HCT116 (cell line): ENCODE data around the gene ABCB8. TPM values are rescaled to one million over a fixed set of nuclear protein-coding genes. Genes with fewer than 3 reads are reported as not detected.

Source experiments
- ATAC-seq: fragments of 200-7000 bp; cut with Tn5 transposase; 2 replicates; pipeline ENCODE4 v1.9.1; 2020; ENCODE audit warnings: mild to moderate bottlenecking, moderate library complexity
- BruUV-seq: library from RNA; stranded (reverse); fragments of 400-500 nt; replicated peaks from 2 replicates; lab custom pipeline; 2021; lab: Mats Ljungman, UMichigan
- CTCF ChIA-PET: fragments of 300-600 bp; sonication (Branson Sonifier 250); formaldehyde crosslinking; loops from one replicate; lab custom pipeline; 2021; ENCODE audit warnings: antibody characterized with exemption; lab: Charles Lee
- POLR2A ChIA-PET: fragments of 300-600, 350-600 bp; sonication (Branson Sonifier 250); formaldehyde crosslinking; loops from one replicate; lab custom pipeline; 2021; ENCODE audit warnings: antibody characterized with exemption; lab: Charles Lee
- RAD21 ChIA-PET, 2 experiments: fragments of 300-600 bp; sonication (Branson Sonifier 250); formaldehyde crosslinking; loops; one replicate each; lab custom pipeline; 2023; ENCODE audit warnings: low total read pairs in 2 of 2; ENCODE audit not compliant: uncharacterized antibody in 2 of 2, unreplicated experiment in 2 of 2, low non-redundant PET in 1 of 2; lab: Charles Lee
- DNase-seq: peaks from one replicate; pipeline ENCODE4 v3.0.0-alpha.2; 2010; ENCODE audit warnings: low read depth, low spot score
- H2AFZ ChIP-seq: fragments of 200-600 bp; shearing (Covaris generic), sonication (generic); 2 replicates; pipeline ENCODE4 v1.6.1; 2017; ENCODE audit warnings: low read depth, mixed run types, mixed read lengths, antibody characterized with exemption, low read length; ENCODE audit not compliant: poor library complexity, severe bottlenecking
- H3K27ac ChIP-seq: 2 replicates; pipeline ENCODE4 v1.5.1; 2012; ENCODE audit warnings: low read depth, low read length
- H3K27me3 ChIP-seq: fragments of 200-600 bp; sonication (generic); 2 replicates; pipeline ENCODE4 v1.6.1; 2016; ENCODE audit warnings: mixed run types, low read length, mixed read lengths; ENCODE audit not compliant: insufficient read depth
- H3K36me3 ChIP-seq, 2 experiments: fragments of 200-500 bp in 1 of 2; fragments of 200-600 bp in 1 of 2; sonication (Bioruptor generic) in 1 of 2; sonication (generic) in 1 of 2; 2 replicates each; pipeline versions ENCODE4 v1.5.1 to v1.6.1; 2014 to 2016; ENCODE audit warnings: low read length in 2 of 2, inconsistent platforms in 1 of 2, mixed read lengths in 1 of 2, mixed run types in 1 of 2; ENCODE audit not compliant: insufficient read depth in 2 of 2, control insufficient read depth in 1 of 2
- H3K4me1 ChIP-seq, 2 experiments: fragments of 200-600 bp in 1 of 2; sonication (generic) in 1 of 2; 2 replicates each; pipeline versions ENCODE4 v1.5.1 to v1.6.1; 2012 to 2017; ENCODE audit warnings: low read length in 2 of 2, inconsistent platforms in 1 of 2, mild to moderate bottlenecking in 1 of 2, mixed read lengths in 1 of 2, mixed run types in 1 of 2, moderate library complexity in 1 of 2; ENCODE audit not compliant: insufficient read depth in 2 of 2, control insufficient read depth in 1 of 2
- H3K4me2 ChIP-seq: fragments of 200-600 bp; sonication (generic); 2 replicates; pipeline ENCODE4 v1.6.1; 2017; ENCODE audit warnings: mixed run types, low read length, mixed read lengths
- H3K4me3 ChIP-seq, 2 experiments: fragments of 200-600 bp in 1 of 2; sonication (generic) in 1 of 2; replicated peaks in 1 of 2; 2 replicates each; pipeline ENCODE4 v1.5.1; 2011 to 2016; ENCODE audit warnings: low read length in 2 of 2, control low read depth in 1 of 2, low read depth in 1 of 2, mild to moderate bottlenecking in 1 of 2, mixed read lengths in 1 of 2, mixed run types in 1 of 2
- H3K79me2 ChIP-seq: fragments of 200-600 bp; sonication (generic); 2 replicates; pipeline ENCODE4 v1.6.1; 2017; ENCODE audit warnings: mild to moderate bottlenecking, mixed run types, low read length, moderate library complexity, mixed read lengths; ENCODE audit not compliant: insufficient read depth
- H3K9ac ChIP-seq: fragments of 200-600 bp; sonication (generic); 2 replicates; pipeline ENCODE4 v1.6.1; 2016; ENCODE audit warnings: low read length, mixed read lengths
- H3K9me2 ChIP-seq: fragments of 200-600 bp; sonication (generic), shearing (Covaris generic); 2 replicates; pipeline ENCODE4 v1.6.1; 2017; ENCODE audit warnings: mixed run types, mild to moderate bottlenecking, moderate library complexity; ENCODE audit not compliant: insufficient read depth
- H3K9me3 ChIP-seq, 2 experiments: fragments of 200-500 bp in 1 of 2; fragments of 200-600 bp in 1 of 2; sonication (Bioruptor generic) in 1 of 2; sonication (generic) in 1 of 2; 2 replicates each; pipeline ENCODE4 v1.6.1; 2014 to 2017; ENCODE audit warnings: low read length in 2 of 2, mixed read lengths in 2 of 2, inconsistent platforms in 1 of 2, low read depth in 1 of 2, mild to moderate bottlenecking in 1 of 2, mixed run types in 1 of 2, moderate library complexity in 1 of 2; ENCODE audit not compliant: control insufficient read depth in 1 of 2, insufficient read depth in 1 of 2
- H4K20me1 ChIP-seq: fragments of 200-600 bp; sonication (generic), shearing (Covaris generic); 2 replicates; pipeline ENCODE4 v1.6.1; 2017; ENCODE audit warnings: mixed run types, mild to moderate bottlenecking, moderate library complexity; ENCODE audit not compliant: insufficient read depth
- ELF1 ChIP-seq: IDR thresholded peaks from 2 replicates; pipeline ENCODE4 v1.6.1; 2012; ENCODE audit warnings: low read depth, borderline replicate concordance
- ZNF274 ChIP-seq: fragments of 200-500 bp; sonication (Bioruptor generic); IDR thresholded peaks from 2 replicates; pipeline ENCODE4 v1.6.1; 2014; ENCODE audit warnings: mild to moderate bottlenecking, low read depth, low read length, inconsistent platforms
- intact Hi-C: fragments of 100-400 bp; cut with micrococcal nuclease; formaldehyde crosslinking; loops from 2 replicates; pipeline ENCODE4 v1.10.0; 2022
- total RNA-seq: library from RNA; stranded (reverse); gene quantifications from one replicate; pipeline ENCODE4 v1.2.1, GENCODE V29; 2021; ENCODE audit not compliant: unreplicated experiment
- TF ChIP-seq, protein P1 (sequence below), 3 experiments: fragments of 200-600 bp in 1 of 3; sonication (generic) in 1 of 3; IDR thresholded peaks in 2 of 3; conservative IDR thresholded peaks in 1 of 3; 2 replicates each; pipeline ENCODE4 v1.5.1; 2012 to 2017; ENCODE audit warnings: low read depth in 2 of 3, low read length in 2 of 3, antibody characterized with exemption in 1 of 3, borderline replicate concordance in 1 of 3, control low read depth in 1 of 3, mild to moderate bottlenecking in 1 of 3, mixed read lengths in 1 of 3, mixed run types in 1 of 3, moderate library complexity in 1 of 3; ENCODE audit not compliant: insufficient read depth in 1 of 3
- TF ChIP-seq, protein P2 (sequence below): IDR thresholded peaks from 2 replicates; pipeline ENCODE4 v1.6.1; 2012; ENCODE audit warnings: low read depth

The ABCB8 gene
- total RNA-seq, 1 experiment from 2014 or later: 55.2 TPM

DNA sequence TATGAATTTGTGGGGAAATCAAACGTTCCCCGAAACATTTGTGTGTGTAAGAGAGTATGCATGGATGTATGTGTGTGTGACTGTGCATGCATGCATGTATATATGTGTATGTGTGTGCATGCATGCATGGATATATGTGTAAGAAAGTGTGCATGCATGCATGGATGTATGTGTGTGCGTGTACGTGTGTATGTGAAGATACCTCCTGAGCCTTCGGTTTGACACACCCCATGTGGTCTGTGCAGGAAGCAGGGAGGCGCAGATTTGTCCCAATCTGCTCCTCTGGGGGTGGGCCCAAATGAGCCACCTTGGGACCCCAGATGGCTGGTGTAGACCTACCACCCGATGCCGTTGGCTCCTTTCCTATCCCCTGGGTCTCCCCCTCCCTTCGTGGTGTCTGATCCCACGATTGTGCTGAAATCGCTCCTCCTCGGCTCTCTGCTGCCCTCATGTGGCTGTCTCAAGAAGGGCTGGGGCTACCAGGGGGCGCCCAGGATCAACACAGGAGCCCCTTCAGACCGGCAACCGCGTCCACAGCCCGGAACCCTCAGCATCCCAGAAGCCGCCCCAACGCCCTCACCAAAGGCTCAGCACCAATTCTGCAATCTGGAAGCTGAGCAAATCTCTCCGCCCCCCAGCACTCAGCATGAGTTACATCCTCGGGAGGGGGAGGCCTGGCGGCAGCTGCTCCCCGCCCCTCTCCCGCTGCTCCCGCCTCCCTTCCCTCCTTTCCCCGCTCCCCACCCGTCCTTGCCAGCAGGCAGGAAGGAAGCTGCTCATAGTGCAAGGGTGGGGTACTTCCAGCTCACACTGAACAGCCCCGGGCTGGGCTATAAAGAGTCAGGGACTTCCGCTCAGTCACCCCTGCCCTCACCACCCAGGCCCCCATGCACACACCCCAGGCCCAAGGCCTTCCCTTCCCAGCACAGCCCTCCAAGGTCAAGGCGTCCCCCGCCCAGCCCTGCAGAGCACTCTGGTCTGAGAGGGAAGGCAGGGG, 39.7 kb upstream of the ABCB8 start:
- TF ChIP-seq ZNF274 (no peak), ELF1 (no peak)
- TF ChIP-seq, protein P1, sequence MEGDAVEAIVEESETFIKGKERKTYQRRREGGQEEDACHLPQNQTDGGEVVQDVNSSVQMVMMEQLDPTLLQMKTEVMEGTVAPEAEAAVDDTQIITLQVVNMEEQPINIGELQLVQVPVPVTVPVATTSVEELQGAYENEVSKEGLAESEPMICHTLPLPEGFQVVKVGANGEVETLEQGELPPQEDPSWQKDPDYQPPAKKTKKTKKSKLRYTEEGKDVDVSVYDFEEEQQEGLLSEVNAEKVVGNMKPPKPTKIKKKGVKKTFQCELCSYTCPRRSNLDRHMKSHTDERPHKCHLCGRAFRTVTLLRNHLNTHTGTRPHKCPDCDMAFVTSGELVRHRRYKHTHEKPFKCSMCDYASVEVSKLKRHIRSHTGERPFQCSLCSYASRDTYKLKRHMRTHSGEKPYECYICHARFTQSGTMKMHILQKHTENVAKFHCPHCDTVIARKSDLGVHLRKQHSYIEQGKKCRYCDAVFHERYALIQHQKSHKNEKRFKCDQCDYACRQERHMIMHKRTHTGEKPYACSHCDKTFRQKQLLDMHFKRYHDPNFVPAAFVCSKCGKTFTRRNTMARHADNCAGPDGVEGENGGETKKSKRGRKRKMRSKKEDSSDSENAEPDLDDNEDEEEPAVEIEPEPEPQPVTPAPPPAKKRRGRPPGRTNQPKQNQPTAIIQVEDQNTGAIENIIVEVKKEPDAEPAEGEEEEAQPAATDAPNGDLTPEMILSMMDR (IDR thresholded peaks at IDR 0.05 in 2 of 3, conservative IDR thresholded peaks at IDR 0.05 in 1 of 3; ENCODE audit: borderline replicate concordance in 1 of 3, insufficient read depth in 1 of 3, low read depth in 2 of 3, low read length in 2 of 3): peak; percentile 45 to 62 (median 56); a peak in 5 of 6 replicates
- TF ChIP-seq, protein P2, sequence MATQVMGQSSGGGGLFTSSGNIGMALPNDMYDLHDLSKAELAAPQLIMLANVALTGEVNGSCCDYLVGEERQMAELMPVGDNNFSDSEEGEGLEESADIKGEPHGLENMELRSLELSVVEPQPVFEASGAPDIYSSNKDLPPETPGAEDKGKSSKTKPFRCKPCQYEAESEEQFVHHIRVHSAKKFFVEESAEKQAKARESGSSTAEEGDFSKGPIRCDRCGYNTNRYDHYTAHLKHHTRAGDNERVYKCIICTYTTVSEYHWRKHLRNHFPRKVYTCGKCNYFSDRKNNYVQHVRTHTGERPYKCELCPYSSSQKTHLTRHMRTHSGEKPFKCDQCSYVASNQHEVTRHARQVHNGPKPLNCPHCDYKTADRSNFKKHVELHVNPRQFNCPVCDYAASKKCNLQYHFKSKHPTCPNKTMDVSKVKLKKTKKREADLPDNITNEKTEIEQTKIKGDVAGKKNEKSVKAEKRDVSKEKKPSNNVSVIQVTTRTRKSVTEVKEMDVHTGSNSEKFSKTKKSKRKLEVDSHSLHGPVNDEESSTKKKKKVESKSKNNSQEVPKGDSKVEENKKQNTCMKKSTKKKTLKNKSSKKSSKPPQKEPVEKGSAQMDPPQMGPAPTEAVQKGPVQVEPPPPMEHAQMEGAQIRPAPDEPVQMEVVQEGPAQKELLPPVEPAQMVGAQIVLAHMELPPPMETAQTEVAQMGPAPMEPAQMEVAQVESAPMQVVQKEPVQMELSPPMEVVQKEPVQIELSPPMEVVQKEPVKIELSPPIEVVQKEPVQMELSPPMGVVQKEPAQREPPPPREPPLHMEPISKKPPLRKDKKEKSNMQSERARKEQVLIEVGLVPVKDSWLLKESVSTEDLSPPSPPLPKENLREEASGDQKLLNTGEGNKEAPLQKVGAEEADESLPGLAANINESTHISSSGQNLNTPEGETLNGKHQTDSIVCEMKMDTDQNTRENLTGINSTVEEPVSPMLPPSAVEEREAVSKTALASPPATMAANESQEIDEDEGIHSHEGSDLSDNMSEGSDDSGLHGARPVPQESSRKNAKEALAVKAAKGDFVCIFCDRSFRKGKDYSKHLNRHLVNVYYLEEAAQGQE: no peak
- Histone ChIP-seq H3K27ac (no peak overlapping the region), H3K27me3 (peaks cover 2% of the 10 kb centered on the region; the same call in 1 of the 2 replicates), H3K36me3 (no peaks in the 10 kb centered on the region), H3K9me3 (peaks cover 8 to 31% of the 10 kb centered on the region in 2 experiments; a peak in 2 of 4 replicates), H3K9me2 (no peaks in the 10 kb centered on the region), H3K79me2 (no peaks in the 10 kb centered on the region), H3K4me2 (no peak overlapping the region), H3K4me1 (peaks cover 0 to 25% of the 10 kb centered on the region in 2 experiments; a peak in 2 of 4 replicates), H3K9ac (no peak overlapping the region), H2AFZ (no peak overlapping the region), H3K4me3 (no peak overlapping the region), H4K20me1 (no peaks in the 10 kb centered on the region)
- DNase-seq (no peak), ATAC-seq (0 out of 2 replicates have a peak, but pooled peaks have one; percentile 17)
- CTCF ChIA-PET: no interaction called here
- POLR2A ChIA-PET: no interaction called here
- BruUV-seq: no TSS peak
- intact Hi-C loops: no loop called here
- RAD21 ChIA-PET: no interaction called here
